Right lobe of liver (tissue), 6 donors: ENCODE results near the gene PXT1. TPM values are rescaled to one million over a fixed set of nuclear protein-coding genes. Genes with fewer than 3 reads are reported as not detected.

Source experiments
- ATAC-seq, 4 donors: fragments of 200-7000 bp; cut with Tn5 transposase; one replicate each; pipeline ENCODE4 v1.9.1; 2020; ENCODE audit warnings: mild to moderate bottlenecking in 4 of 4, moderate library complexity in 4 of 4
- DNase-seq, 3 donors: peaks; one replicate each; pipeline ENCODE4 v3.0.0-alpha.2; 2020
- H3K27ac ChIP-seq, 3 donors: fragments of 200-600 bp; one replicate each; pipeline ENCODE4 v1.8.0; 2022
- H3K27me3 ChIP-seq, 2 donors: fragments of 200-600 bp; one replicate each; pipeline ENCODE4 v1.8.0; 2022
- H3K36me3 ChIP-seq, 4 donors: fragments of 200-600 bp; sonication (generic) in 1 of 4; one replicate each; pipeline versions ENCODE4 v1.5.1 to v1.8.0; 2017 to 2022; ENCODE audit warnings: control low read depth in 1 of 4
- H3K4me1 ChIP-seq, 4 donors: fragments of 200-600 bp; sonication (generic) in 1 of 4; one replicate each; pipeline versions ENCODE4 v1.5.1 to v1.8.0; 2017 to 2022; ENCODE audit warnings: control low read depth in 1 of 4
- H3K4me3 ChIP-seq, 3 donors: fragments of 200-600 bp; one replicate each; pipeline ENCODE4 v1.8.0; 2022
- H3K9me3 ChIP-seq, 4 donors: fragments of 200-600 bp; sonication (generic) in 1 of 4; one replicate each; pipeline versions ENCODE4 v1.5.1 to v1.8.0; 2017 to 2022; ENCODE audit warnings: control low read depth in 1 of 4
- CTCF ChIP-seq, 4 donors: fragments of 200-600 bp in 3 of 4; fragments of 450-650 bp in 1 of 4; IDR thresholded peaks; one replicate each; pipeline versions ENCODE4 v1.5.1 to v1.8.0; 2016 to 2022; ENCODE audit warnings: antibody characterized with exemption in 4 of 4, mild to moderate bottlenecking in 2 of 4
- POLR2A ChIP-seq: fragments of 450-650 bp; IDR thresholded peaks from one replicate; pipeline ENCODE4 v1.6.1; 2017; ENCODE audit warnings: antibody characterized with exemption, mild to moderate bottlenecking
- WGBS: methylation state at CpG from one replicate; pipeline ENCODE4 v1.1.6; 2018; ENCODE audit warnings: low coverage, low lambda C conversion rate; ENCODE audit not compliant: insufficient coverage; ENCODE audit errors: missing lambda C conversion rate; 5-methylcytosine and 5-hydroxymethylcytosine counted together
- intact Hi-C, 2 donors: fragments of 100-400 bp; cut with DNase I; formaldehyde crosslinking; loops; one replicate each; pipeline versions ENCODE4 v1.11.2 to v1.14.1; 2022
- total RNA-seq, 6 experiments: library from RNA; depleted of rRNA in 2 of 6; stranded (reverse); fragments of >200 nt in 2 of 6; fragmentation: NEBNext Ultra II Directional in 3 of 6; extraction: Animal tissue kit (Norgen Biotek cat#: 25700) in 3 of 6; gene quantifications; one replicate each; pipeline versions ENCODE4 v1.1.0 to v1.2.4, GENCODE V29; 2016 to 2023
- donor health status: DM: no; HTN: yes; CAD: no.
- donor health status: DM: no; HTN: no; CAD: no.
- donor health status: DM: no; HTN: no; CAD: no.
- donor health status: DM: no; HTN: yes; CAD: no.
- donor health status: DM: no; HTN: yes; CAD: no.

Gene PXT1
- total RNA-seq, 6 experiments from 2014 or later, result 0.11 TPM; not detected in 5

- no peaks in the 10 kb centered on the region for H3K27me3 ChIP-seq
- no peaks in the 10 kb centered on the region for H3K36me3 ChIP-seq
- H3K9me3 ChIP-seq, result no peaks in the 10 kb centered on the region
- WGBS, result 62% methylated on average over 7 of the region's 11 CpGs
- ATAC-seq (no peak), DNase-seq (no peak)
- TF ChIP-seq CTCF (IDR thresholded peaks at IDR 0.05) (no peak), POLR2A (no peak)
- H3K27ac ChIP-seq, result no peak overlapping the region
- H3K4me3 ChIP-seq, result no peak overlapping the region
- intact Hi-C loops, result loop anchor here (10.0 kb wide), 1 partner anchor 56 kb away; no protein-coding TSS in a partner anchor
- H3K4me1 ChIP-seq, result no peaks in the 10 kb centered on the region
Measured at GRCh38 chr6:36361071-36361470, 81.6 kb downstream of the PXT1 start.

GRCh38 chr6:36360241-36361054, 82.2 kb downstream of the PXT1 start:
- ATAC-seq, result peak; percentile 94 to 98 (median 94)
- no peaks in the 10 kb centered on the region for H3K9me3 ChIP-seq
- TF ChIP-seq POLR2A (no peak), CTCF (IDR thresholded peaks at IDR 0.05) (peak; percentile 69 to 83 (median 76))
- H3K27me3 ChIP-seq, result no peaks in the 10 kb centered on the region
- intact Hi-C loops, result loop anchor here (10.0 kb wide), 1 partner anchor 56 kb away; no protein-coding TSS in a partner anchor
- no peaks in the 10 kb centered on the region for H3K4me1 ChIP-seq
- no peak overlapping the region for H3K27ac ChIP-seq
- WGBS, result 21% methylated on average over 4 of the region's 10 CpGs
- peak; percentile 71 to 77 (median 72) for DNase-seq
- H3K36me3 ChIP-seq, result no peaks in the 10 kb centered on the region
- H3K4me3 ChIP-seq, result no peak overlapping the region

- Histone ChIP-seq H3K9me3 (no peaks in the 10 kb centered on the region), H3K27me3 (no peaks in the 10 kb centered on the region), H3K36me3 (no peaks in the 10 kb centered on the region), H3K4me1 (no peaks in the 10 kb centered on the region), H3K27ac (no peak overlapping the region), H3K4me3 (no peak overlapping the region)
- DNase-seq (no peak), ATAC-seq (peak in 1 of 4 donors; percentile 45)
- WGBS, result 62% methylated on average over 4 of the region's 4 CpGs
- intact Hi-C loops, result loop anchor here in 1 of 2 donors (10.0 kb wide), 1 partner anchor 224 kb away; the partner anchor contains the start of gene MAPK13
- TF ChIP-seq CTCF (IDR thresholded peaks at IDR 0.05) (no peak), POLR2A (no peak)
Measured at GRCh38 chr6:36358226-36358915, 84.3 kb downstream of the PXT1 start.

- Histone ChIP-seq H3K4me3 (no peak overlapping the region), H3K27me3 (no peaks in the 10 kb centered on the region), H3K9me3 (no peaks in the 10 kb centered on the region), H3K4me1 (no peaks in the 10 kb centered on the region), H3K27ac (no peak overlapping the region), H3K36me3 (no peaks in the 10 kb centered on the region)
- 53% methylated on average over 3 of the region's 3 CpGs for WGBS
- no peak for TF ChIP-seq CTCF (IDR thresholded peaks at IDR 0.05)
- TF ChIP-seq POLR2A, result no peak
- intact Hi-C loops, result loop anchor here in 1 of 2 donors (10.0 kb wide), 1 partner anchor 223 kb away; the partner anchor contains the start of gene MAPK13
- ATAC-seq (no peak), DNase-seq (no peak)
Measured at GRCh38 chr6:36357872-36358225, 84.8 kb downstream of the PXT1 start.
